MM.1S (cell line): ENCODE results near the gene CLMN.

Experiments
- CTCF ChIP-seq: fragments of 300-600 bp; sonication (generic); IDR thresholded peaks from 2 replicates; pipeline ENCODE4 v1.5.1; 2016; ENCODE audit warnings: antibody characterized with exemption, low read length, mixed read lengths
- EZH2 ChIP-seq: fragments of 300-600 bp; sonication (generic); optimal IDR thresholded peaks from 2 replicates; pipeline ENCODE3; 2017; ENCODE audit warnings: low read depth, mild to moderate bottlenecking, antibody characterized with exemption, low read length, mixed read lengths
- EZH2phosphoT487 ChIP-seq: fragments of 300-600 bp; sonication (generic); IDR thresholded peaks from 2 replicates; pipeline ENCODE4 v1.6.1; 2018; ENCODE audit warnings: antibody characterized with exemption, low read length

GRCh38 chr14:95163132-95163531, 156.6 kb downstream of the CLMN start:
- TF ChIP-seq CTCF (no peak), EZH2 (no peak), EZH2phosphoT487 (no peak)
